SK-N-SH treated with all-trans-retinoic acid at 6 μM for 48 hours (cell line): ENCODE data around the gene NOXA1.

ENCODE experiments used
- ESRRG ChIP-seq: fragments of 250-450 bp; sonication (Bioruptor Pico); IDR thresholded peaks from 2 replicates; pipeline ENCODE4 v1.6.1; 2021; ENCODE audit warnings: mild to moderate bottlenecking
- GLIS3 ChIP-seq: fragments of 250-450 bp; sonication (Bioruptor Pico); IDR thresholded peaks from 2 replicates; pipeline ENCODE4 v1.5.0; 2020; ENCODE audit warnings: mild to moderate bottlenecking, moderate library complexity
- SNAI2 ChIP-seq: fragments of 250-450 bp; sonication (Bioruptor Pico); IDR thresholded peaks from 2 replicates; pipeline ENCODE4 v1.5.0; 2020; ENCODE audit warnings: mild to moderate bottlenecking, moderate library complexity
- TF ChIP-seq, protein P1 (sequence below): fragments of 250-450 bp; sonication (Bioruptor Pico); IDR thresholded peaks from 2 replicates; pipeline ENCODE4 v1.8.0; 2020; ENCODE audit warnings: mild to moderate bottlenecking, moderate library complexity, borderline replicate concordance

DNA sequence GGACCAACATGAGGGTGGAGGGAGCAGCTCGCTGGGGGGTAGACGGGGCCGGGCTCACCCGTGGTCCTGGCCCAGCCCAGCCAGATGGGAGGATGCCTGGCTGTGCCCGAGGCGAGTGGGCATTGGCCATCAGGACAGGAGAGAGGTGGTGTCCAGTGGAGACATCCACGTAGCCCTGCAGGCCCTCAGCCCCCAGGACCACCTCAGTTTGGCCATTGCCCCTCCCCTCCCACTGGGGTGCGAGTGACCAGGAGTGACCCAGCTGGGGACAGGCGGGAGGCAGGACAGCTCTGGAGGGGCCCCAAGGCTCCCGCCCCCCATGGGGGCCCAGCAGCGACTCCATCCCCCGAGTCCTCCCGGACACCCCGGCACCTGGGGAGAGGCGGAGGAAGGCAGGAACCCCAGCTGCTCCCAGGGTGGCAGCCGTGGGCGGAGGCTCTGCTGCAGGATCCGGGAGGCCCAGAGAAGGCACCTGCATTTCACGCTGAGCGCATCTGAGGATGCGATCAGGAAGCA lies 8.3 kb downstream of the NOXA1 start:
- TF ChIP-seq ESRRG = no peak
- TF ChIP-seq GLIS3 (CRISPR knock-in tag) = no peak
- TF ChIP-seq, protein P1, sequence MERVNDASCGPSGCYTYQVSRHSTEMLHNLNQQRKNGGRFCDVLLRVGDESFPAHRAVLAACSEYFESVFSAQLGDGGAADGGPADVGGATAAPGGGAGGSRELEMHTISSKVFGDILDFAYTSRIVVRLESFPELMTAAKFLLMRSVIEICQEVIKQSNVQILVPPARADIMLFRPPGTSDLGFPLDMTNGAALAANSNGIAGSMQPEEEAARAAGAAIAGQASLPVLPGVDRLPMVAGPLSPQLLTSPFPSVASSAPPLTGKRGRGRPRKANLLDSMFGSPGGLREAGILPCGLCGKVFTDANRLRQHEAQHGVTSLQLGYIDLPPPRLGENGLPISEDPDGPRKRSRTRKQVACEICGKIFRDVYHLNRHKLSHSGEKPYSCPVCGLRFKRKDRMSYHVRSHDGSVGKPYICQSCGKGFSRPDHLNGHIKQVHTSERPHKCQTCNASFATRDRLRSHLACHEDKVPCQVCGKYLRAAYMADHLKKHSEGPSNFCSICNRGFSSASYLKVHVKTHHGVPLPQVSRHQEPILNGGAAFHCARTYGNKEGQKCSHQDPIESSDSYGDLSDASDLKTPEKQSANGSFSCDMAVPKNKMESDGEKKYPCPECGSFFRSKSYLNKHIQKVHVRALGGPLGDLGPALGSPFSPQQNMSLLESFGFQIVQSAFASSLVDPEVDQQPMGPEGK (CRISPR knock-in tag) = no peak
- TF ChIP-seq SNAI2 (CRISPR knock-in tag) = no peak
